ENCODE measurements around the gene CCDC146.

- TF ChIP-seq CTCF (conservative IDR thresholded peaks at IDR 0.05; ENCODE audit: low read depth, low read length) (no peak), EZH2 (IDR thresholded peaks at IDR 0.05; ENCODE audit: borderline replicate concordance, low read depth, low read length, poor library complexity, severe bottlenecking) (no peak)
Observed at GRCh38 chr7:77284005-77284404, 161.6 kb downstream of the CCDC146 start.

Measured in A673 (cell line).